ENCODE results near the gene DDX10.

DDX10 gene

GRCh38 chr11:108947654-108948570, 283.0 kb downstream of the DDX10 start:
- DNase-seq, result no peak

DNA sequence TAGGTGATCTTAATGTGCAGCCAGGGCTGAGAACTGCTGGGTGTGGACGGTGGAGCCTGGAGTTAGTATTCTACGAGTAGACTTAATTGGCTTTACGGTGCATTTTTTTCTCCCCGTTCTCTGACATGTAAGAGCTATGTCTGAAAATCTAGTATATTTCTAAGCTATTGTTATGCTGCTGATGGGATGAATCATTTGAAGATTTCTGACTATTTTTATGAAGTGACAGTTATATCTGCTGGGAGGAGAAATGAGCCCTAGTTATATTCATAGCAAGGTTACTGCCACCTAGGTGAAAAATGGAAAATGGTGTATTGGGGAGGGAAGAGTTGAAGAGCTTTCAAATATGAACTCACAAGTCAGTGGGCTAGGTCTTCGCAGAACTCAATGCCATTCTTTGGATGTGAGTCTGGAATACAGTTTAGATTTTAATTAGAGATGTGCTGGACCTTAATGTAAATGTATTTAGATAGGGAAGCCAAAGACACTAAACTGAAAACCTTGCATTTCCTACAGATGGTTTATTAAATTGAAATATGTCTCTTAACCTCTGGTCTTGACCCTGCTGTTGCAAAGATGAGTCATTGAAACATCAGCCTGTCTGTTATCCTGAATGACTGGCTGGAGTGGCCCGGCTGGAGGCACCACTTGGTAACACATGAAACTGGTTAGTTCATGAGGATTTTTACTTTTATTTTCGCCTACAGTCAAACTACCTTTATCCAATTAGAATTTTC, 293.7 kb downstream of the DDX10 start:
- no peak for DNase-seq

DNA sequence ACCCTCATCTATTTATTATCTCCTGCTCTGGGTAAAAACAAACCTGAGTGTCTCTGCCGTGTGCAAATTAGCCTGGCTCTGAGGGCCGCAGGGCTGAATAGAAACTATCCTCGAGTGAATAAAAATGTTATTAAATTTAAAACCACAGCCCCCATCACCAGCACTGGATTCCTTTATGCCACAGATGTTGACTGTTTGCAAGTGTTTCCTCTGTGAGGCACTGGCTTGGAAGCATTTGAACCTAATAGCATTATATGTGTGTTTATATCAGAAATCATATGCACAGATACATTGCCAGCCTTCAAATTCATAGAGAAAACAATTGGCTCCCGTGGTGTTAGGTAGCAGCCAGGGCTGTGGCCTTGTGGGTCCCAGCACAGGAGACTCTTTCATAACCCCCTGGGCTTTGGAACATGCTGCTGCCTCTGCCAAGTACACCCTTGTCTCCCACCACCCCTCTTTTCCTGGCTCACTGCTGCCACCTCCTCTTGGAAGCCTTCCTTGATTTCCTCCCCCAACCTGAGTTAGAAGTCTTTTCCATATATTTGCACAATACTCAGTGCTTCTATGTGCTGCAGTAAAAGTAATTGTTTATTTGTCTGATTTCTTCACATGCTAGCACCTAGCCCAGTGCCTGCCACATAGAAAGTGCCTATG, 294.4 kb downstream of the DDX10 start:
- DNase-seq, result no peak

- no peak for DNase-seq
Measured at GRCh38 chr11:108959874-108960273, 295.0 kb downstream of the DDX10 start.

- DNase-seq, result no peak
Measured at GRCh38 chr11:108960501-108960900, 295.6 kb downstream of the DDX10 start.

DNA sequence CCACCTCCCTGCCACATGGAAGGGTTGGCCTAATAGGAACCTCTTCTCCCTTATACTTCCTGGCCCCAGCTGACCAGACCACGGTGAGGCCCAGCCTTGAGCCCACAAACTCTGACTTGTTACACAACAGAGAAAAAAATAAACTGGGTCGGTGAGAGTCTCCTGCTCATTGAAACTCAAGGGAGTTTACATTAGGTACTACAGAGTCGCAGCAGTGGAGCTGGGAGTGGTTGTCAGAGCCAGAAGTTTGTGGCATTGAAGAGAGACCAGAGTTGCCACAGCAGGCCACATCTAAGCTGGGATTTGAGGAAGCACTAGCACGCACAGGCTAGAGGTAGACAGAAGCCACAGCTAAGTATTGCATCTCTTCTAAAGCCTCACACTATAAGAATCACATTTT, 296.2 kb downstream of the DDX10 start:
- DNase-seq, result no peak

DNA sequence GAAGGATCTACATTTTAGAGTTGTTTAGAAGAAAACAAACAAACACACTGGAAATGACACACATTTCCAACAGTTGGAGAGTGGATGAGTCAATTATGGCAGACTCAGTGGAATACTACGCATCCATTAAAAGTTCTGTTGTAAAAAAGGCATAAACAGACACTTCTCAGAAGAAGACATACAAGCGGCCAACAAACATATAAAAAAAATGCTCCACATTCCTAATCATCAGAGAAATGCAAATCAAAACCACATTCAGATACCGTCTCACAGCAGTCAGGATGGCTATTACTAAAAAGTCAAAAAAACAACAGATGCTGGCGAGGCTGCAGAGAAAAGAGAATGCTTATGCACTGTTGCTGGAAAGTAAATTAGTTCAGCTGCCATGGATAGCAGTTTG, 298.2 kb downstream of the DDX10 start:
- DNase-seq, result no peak

DNA sequence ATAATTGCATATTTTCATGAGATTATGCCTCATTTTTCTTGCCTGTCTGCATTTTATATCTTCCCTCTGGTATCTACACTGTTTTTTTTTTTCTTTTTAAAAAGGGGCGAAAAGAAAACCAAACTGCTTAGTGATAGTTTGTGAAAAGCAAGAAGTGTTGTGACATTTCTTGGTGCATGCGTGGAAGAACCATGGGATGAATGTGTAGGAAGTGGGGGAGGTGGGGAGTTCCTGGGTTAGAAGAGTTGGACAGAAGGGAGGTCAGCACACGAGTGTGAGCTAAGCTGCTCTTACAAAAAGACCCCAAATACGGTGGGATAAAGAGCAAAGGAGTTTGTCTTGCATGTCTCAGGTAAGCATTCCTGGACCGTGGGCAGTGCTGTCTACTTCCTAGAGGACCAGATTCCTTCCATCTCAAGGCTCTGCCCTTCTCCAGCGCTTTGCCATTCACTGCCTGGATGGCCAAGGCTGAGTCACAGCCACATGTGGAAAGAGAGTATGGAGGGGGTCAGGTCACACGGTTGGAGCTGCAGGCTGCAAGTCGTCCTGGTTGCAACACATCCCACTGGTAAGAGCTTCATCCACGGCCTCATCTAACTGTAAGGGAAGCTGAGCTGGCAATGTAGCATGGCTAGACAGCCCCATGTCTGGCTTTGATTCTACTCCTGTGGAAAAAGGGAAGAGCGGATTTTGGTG, 300.6 kb downstream of the DDX10 start:
- DNase-seq, result no peak

DNA sequence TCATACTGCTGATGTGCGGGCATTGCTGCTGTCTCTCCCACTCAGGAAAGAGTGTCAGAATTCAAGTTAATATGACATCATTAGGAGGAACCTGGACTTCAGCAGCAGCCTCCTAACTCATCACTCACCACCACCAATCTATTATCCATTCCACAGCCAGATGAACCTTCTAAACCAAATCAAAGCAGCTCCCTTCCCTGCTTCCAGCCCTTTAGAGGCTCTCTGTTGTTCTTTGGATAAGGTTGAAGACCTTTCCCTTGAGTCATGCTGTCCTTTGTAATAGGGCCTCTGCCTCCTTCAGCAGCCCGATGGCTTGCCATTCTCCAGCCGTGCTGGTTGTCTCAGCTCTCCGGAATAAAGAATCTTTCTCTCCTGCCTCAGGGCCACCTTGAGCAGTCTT, 301.3 kb downstream of the DDX10 start:
- no peak for DNase-seq

DNA sequence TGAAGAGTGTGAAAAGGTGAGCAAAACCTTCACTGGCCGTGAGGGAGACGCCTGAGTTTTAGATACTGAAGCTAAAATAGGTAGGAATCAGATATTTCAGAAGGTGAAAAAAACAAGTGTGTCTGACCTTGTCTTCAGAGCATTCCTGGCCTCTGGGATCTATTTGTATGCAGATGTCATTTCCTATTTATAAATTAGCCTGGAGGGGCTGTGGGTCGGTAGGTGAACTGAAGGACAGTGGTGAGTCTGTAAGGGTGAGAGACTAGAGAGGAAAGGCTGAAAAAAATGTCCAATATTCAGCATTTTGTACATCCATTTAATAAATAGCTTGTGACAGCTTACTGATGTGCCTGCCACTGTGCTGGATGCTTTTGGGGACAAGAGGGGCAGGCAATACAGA, 302.1 kb downstream of the DDX10 start:
- DNase-seq, result no peak

GRCh38 chr11:108967571-108967970, 302.7 kb downstream of the DDX10 start:
- DNase-seq, result peak in 1 of 2 experiments; percentile 17

GRCh38 chr11:108970221-108970991, 305.5 kb downstream of the DDX10 start:
- DNase-seq, result no peak

DNA sequence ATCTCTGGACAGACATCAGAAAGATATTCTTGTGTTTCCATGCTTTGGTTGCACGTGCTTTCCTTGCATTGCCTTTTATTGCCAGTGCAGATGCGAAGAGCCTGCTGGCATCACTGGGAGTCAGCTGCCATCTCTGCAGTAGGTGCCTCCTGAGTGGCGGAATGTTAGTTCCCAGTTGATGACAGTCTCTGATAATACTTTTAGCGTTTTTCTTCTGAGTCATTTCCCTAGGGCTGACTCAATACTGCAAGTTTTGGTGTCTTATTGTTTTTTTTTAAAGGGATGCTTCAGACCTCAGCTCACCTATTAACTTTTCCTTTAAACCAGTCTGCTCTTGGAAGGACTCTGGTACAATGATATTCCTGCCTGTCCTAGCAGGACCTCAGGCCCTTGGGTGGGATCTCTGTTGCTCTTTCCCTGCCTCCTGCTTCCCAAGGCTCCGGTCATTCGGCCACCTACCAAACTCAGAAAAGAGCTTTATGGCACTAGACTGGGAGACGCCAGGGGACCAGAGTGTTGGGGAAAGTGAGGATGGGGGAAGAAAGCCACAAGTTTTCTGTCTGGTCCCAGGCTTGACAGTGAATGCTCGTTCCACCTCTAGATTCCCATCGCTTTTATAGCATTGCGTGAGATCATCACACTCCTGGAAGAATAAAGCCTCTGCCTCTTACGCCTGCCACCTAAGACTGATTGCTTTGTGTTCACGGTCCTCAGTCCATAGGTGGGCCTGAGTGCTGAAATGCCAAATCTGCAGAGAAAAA, 308.7 kb downstream of the DDX10 start:
- DNase-seq, result no peak

DNA sequence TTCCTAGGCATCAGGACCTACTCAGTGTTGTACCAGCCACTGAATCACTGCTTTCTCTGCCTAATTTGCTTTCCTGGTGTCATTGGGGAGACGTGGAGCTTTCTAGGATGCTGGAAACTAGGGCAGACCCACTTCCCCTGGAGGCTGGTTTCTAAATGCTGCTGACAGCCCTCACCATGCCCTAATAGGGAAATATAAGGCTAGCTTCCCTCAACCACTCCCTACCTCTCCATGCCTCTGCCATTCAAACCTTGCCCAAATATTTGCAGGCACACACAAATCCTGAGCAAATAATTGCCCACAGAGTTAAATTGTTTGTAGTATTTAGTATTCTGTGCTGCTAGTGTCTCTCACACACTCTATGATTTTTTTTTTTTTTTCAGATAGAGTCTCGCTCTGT, 310.2 kb downstream of the DDX10 start:
- DNase-seq, result no peak

DNA sequence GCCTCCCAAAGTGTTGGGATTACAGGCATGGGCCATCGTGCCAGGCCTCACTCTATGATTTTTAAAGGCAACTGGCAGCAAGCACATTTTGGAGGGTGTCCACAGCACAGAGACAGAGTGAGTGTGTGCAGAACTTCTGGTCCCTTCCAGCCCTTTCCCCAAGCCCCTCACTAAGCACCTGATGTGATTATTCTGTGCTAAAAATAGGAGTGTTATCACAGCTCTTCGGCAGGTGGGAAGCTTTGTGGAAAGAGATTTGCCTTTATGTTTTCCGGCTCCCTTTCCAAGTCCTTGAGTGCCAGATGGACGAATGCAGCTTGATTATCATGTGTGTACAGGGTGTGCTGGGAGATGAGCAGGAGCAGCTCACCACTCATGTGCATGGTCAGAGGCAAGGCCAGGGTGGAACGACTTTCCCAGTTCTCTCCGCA, 310.8 kb downstream of the DDX10 start:
- DNase-seq, result peak; percentile 85 to 89

DNA sequence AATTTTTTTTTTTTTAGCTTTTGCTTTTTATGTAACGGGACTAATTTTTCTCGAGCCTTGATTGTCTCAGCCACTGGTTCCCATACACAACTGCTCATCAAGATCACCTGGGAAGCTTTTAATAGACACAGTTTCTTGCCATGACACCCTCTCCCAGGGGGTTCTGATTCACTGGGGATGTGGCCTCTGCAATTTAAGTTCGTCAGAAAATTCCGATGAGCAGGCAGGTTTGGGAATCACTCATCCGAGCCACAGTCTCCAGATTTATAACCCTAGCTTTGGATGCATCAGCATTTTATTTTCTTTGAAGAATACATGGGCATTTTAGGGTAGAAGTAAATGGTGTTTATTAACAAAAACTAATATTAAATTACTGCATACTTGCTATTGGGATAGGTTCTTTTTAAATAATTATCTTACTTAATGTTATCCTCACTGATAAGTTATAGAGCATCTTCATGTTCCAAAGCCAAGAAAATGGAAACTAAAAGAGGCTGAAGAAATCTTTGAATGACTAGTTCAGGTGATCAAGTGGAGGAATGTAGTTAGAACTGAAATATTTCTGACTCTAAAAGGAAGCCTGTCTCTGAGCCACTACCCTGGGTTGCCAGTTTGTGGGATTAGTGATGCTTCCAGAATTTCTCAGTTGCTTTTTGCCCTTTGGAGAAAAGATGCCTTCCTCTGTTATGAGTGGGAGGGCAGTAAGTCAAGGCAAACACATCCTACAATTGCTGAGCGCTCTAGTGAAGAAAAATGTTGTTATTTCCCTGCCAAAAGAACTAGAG, 319.0 kb downstream of the DDX10 start:
- DNase-seq, result no peak

DNA sequence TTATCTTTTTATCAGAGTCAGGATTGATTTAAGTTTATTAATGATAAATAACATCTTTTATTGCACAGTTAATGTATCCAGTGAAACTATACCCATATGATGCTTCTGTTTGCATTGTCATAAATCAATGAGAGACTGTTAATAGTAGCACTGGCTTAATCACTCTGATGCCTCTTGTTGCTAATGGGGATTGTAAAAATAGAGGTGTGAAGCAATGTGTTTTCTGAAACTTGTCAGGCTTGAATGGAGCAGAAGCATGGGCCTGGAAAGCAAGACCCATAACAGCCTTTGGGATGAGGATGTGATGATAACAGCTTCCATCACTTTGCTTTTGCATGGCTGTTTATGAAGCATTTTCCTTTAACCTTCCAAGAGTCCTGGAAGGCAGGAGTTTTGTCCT, 319.7 kb downstream of the DDX10 start:
- no peak for DNase-seq

DNA sequence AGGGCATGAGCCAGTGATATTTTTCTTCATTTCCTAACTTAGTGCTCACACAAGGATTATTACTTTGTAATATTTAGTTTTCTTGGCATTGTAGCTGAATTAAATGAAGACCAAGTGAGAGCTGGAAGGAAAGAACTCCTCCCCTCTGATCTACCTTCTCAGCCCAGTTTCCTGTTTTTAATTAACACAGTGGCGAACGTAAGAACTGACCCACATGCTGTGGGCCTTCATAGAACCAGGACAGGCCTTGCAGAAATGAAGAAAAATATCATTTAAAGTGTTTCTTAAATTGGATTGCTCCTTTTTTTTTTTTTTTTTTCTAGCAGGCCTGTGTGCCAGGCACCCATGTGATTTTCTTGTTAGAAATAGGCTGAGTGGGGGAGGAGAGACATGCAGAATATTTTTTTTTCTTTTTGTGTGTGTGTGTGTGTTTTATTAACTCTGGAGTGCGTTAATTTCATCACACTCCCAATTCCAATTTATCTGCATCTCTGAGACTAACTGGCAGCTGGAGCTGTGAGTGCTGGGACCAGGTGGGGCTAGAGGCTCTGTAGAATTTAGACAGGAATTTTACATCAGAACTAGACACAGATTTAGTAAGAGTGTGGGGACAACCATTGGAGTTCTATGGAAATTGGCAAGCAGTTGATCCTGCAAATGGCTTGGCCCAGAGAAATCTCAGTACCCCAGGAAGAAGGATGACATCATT, 320.5 kb downstream of the DDX10 start:
- no peak for DNase-seq

DNA sequence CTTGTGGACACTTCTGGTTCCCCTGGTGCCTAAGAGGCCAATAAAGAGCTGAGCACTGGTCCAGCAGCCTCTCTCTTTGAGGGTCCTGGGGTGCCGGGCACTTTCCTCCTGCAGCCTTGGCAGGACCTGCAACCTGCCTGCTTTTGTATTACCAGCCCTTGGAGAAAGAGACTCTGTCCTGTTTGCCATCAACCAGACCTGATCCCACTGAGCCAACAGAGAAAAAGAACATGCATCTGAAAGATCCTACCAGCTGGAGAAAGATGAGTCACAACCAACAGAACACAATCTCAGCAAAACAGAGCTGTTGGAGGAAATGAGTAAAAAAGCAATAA, 321.0 kb downstream of the DDX10 start:
- DNase-seq, result no peak

Data from NCI-H524 (cell line).